Heart right ventricle (tissue), 16 donors: ENCODE measurements around the gene SHROOM1. TPM values are rescaled to one million over a fixed set of nuclear protein-coding genes. Genes with fewer than 3 reads are reported as not detected.

ENCODE experiments used
- ATAC-seq, 8 donors: fragments of 200-7000 bp; cut with Tn5 transposase; one replicate each; pipeline ENCODE4 v1.9.1; 2020; ENCODE audit warnings: mild to moderate bottlenecking in 8 of 8, moderate library complexity in 8 of 8, moderate number of reproducible peaks in 1 of 8
- DNase-seq, 2 donors: peaks; one replicate each; pipeline ENCODE4 v3.0.0-alpha.2; 2020
- H3K27ac ChIP-seq, 10 donors: fragments of 200-600 bp; sonication (generic) in 2 of 10; one replicate each; pipeline versions ENCODE4 v1.5.0 to v1.8.0; 2020 to 2022; ENCODE audit warnings: mild to moderate bottlenecking in 3 of 10
- H3K27me3 ChIP-seq, 7 donors: fragments of 200-600 bp; one replicate each; pipeline ENCODE4 v1.8.0; 2021 to 2022; ENCODE audit warnings: mild to moderate bottlenecking in 2 of 7
- H3K36me3 ChIP-seq, 9 donors: fragments of 200-600 bp; sonication (generic) in 1 of 9; one replicate each; pipeline versions ENCODE4 v1.5.0 to v1.8.0; 2020 to 2022; ENCODE audit warnings: mild to moderate bottlenecking in 2 of 9
- H3K4me1 ChIP-seq, 9 donors: fragments of 200-600 bp; sonication (generic) in 1 of 9; one replicate each; pipeline versions ENCODE4 v1.5.0 to v1.8.0; 2020 to 2022; ENCODE audit warnings: mild to moderate bottlenecking in 4 of 9
- H3K4me3 ChIP-seq, 10 donors: fragments of 200-600 bp; sonication (generic) in 2 of 10; one replicate each; pipeline versions ENCODE4 v1.5.0 to v1.8.0; 2020 to 2022; ENCODE audit warnings: mild to moderate bottlenecking in 7 of 10, moderate library complexity in 2 of 10
- H3K9me3 ChIP-seq, 11 donors: fragments of 200-600 bp in 10 of 11; sonication (generic) in 2 of 11; one replicate each; pipeline versions ENCODE4 v1.5.0 to v1.8.0; 2013 to 2022; ENCODE audit warnings: mild to moderate bottlenecking in 2 of 11, control low read depth in 1 of 11, moderate library complexity in 1 of 11
- CTCF ChIP-seq, 9 donors: fragments of 200-600 bp; sonication (generic) in 2 of 9; IDR thresholded peaks; one replicate each; pipeline versions ENCODE4 v1.5.0 to v1.8.0; 2021 to 2022; ENCODE audit warnings: antibody characterized with exemption in 9 of 9, mild to moderate bottlenecking in 5 of 9, moderate library complexity in 1 of 9
- WGBS, 2 donors: extraction: QIAGEN DNeasy Blood & Tissue Kit; methylation state at CpG; one replicate each; pipeline ENCODE4 v1.1.7; 2013; ENCODE audit warnings: inconsistent platforms in 1 of 2; 5-methylcytosine and 5-hydroxymethylcytosine counted together
- intact Hi-C, 10 donors: fragments of 100-400 bp; cut with DNase I; formaldehyde crosslinking; loops; one replicate each; pipeline versions ENCODE4 v1.11.1 to v1.14.2; 2022
- long read RNA-seq, 3 donors: library from polyadenylated mRNA; unstranded; transcript quantifications; one replicate each; pipeline ENCODE4 v2.0.0, GENCODE V29; 2020 to 2021
- polyA plus RNA-seq, 2 donors: library from polyadenylated mRNA; stranded (reverse); fragments of 200-250 nt; gene quantifications; one replicate each; pipeline ENCODE4 v1.2.3, GENCODE V29; 2013
- total RNA-seq, 10 donors: library from RNA; stranded (reverse); fragmentation: NEBNext Ultra II Directional in 3 of 10; extraction: Animal tissue kit (Norgen Biotek cat#: 25700) in 3 of 10; gene quantifications; one replicate each; pipeline versions ENCODE4 v1.2.1 to v1.2.4, GENCODE V29; 2021 to 2023
- donor health status: Arrhythmogenic right ventricular cardiomyopathy.
- donor health status: ischemic (EF 13 %, LVEDD 7.1; RV severe dilation, severe dysfunction).
- donor health status: healthy with polysubstance abuse.
- donor health status: DM: no; HTN: yes; CAD: no.
- donor health status: DM: no; HTN: no; CAD: no.
- donor health status: ischemic (EF 25% LVEDD 6.9; RV normal size, moderate dysfunction).
- donor health status: ischemic (EF 25% LVEDD 5.7; RV mildly dilated, moderate dysfunction).
- donor health status: healthy.
- donor health status: DM: yes; HTN: yes; CAD: no.
- donor health status: Ischemic cardiomyopathy.
- donor health status: ischemic (EF 35%, LVEDD 5.7; RV mildly dilated, moderate dysfunction).
- donor health status: nonischemic (EF 11% LVEDD 7.7; RV severe dilation, severe dysfunction).
- donor health status: DM: yes; HTN: yes; CAD: no.
- donor health status: PGD.
- donor health status: ischemic (EF 29% LVEDD 5.4; RV normal size, mild dysfunction).
- donor health status: nonischemic (EF 23%, LVEDD 6.1; RV moderate dilation, normal function).

Gene SHROOM1
- 1 to 10 TPM; 3.2 to 6.4 (median 4.1) TPM for total RNA-seq
- polyA plus RNA-seq, result 10 to 100 TPM in 1 of 2 donors, 1 to 10 TPM in 1; 3.5 to 10.8 TPM
- long read RNA-seq, donor 1, partial matches to known transcripts, result 5 of 8 reads
- long read RNA-seq, donor 1, other reads (novel, unspliced or antisense), result 3 of 8 reads
- long read RNA-seq, donor 2, partial matches to known transcripts, result 8 of 13 reads
- long read RNA-seq, donor 2, other reads (novel, unspliced or antisense), result 4 of 13 reads
- long read RNA-seq, donor 3, partial matches to known transcripts, result 9 of 10 reads
- long read RNA-seq, donor 3, other reads (novel, unspliced or antisense), result 1 of 10 reads

- intact Hi-C loops, result loop anchor here in 9 of 10 donors (1.0 to 10.0 kb wide), 6 partner anchors 36 to 214 kb away; partner anchors contain the start of genes GDF9 (in 8 of the 9) and UQCRQ (in 8 of the 9)
These were observed at the start of gene SHROOM1 for GRCh38 chr5:132830436-132831094. SHROOM1 (minus strand) TSS chr5:132830647; CDS start chr5:132826140, 4,507 bp downstream.

GRCh38 chr5:132877938-132878337, 47.5 kb upstream of the SHROOM1 start:
- peaks cover 0 to 37% (median 9%) of the 10 kb centered on the region in 9 donors for H3K4me1 ChIP-seq
- peak overlapping the region in 7 of 10 donors; percentile 6 to 70 (median 41) for H3K27ac ChIP-seq
- H3K4me3 ChIP-seq, result no peak overlapping the region
- intact Hi-C loops, result no loop called here
- H3K27me3 ChIP-seq, result no peaks in the 10 kb centered on the region
- WGBS, 2 donors, result 44 to 50% methylated on average over 3 of the region's 3 CpGs
- peak in 7 of 8 donors; percentile 74 to 91 (median 86) for ATAC-seq
- no peaks in the 10 kb centered on the region for H3K9me3 ChIP-seq
- DNase-seq, result peak; percentile 23 to 53
- H3K36me3 ChIP-seq, result peaks cover 0 to 98% (median 44%) of the 10 kb centered on the region in 9 donors
- no peak for TF ChIP-seq CTCF (IDR thresholded peaks at IDR 0.05)

More at GRCh38 chr5:132830436-132831094, at the start of gene SHROOM1:
- 5 to 6% methylated on average over 73 to 78 of the region's 78 CpGs for WGBS, 2 donors
- Histone ChIP-seq H3K36me3 (no peaks in the 10 kb centered on the region), H3K9me3 (no peaks in the 10 kb centered on the region), H3K4me3 (peak within 1 kb of the TSS; percentile 46 to 89 (median 77)), H3K27ac (peak within 1 kb of the TSS; percentile 55 to 92 (median 86)), H3K4me1 (peaks cover 6 to 33% (median 19%) of the 10 kb centered on the region in 9 donors), H3K27me3 (peaks cover 0 to 57% (median 0%) of the 10 kb centered on the region in 7 donors)
- TF ChIP-seq CTCF (IDR thresholded peaks at IDR 0.05), result no peak
- DNase-seq (peak; percentile 66 to 71), ATAC-seq (peak; percentile 77 to 89 (median 84))

- Histone ChIP-seq H3K27ac (peak overlapping the region in 7 of 10 donors; percentile 6 to 70 (median 41)), H3K4me3 (no peak overlapping the region), H3K36me3 (peaks cover 0 to 97% (median 40%) of the 10 kb centered on the region in 9 donors), H3K9me3 (no peaks in the 10 kb centered on the region), H3K4me1 (peaks cover 0 to 42% (median 14%) of the 10 kb centered on the region in 9 donors), H3K27me3 (no peaks in the 10 kb centered on the region)
- intact Hi-C loops, result no loop called here
- ATAC-seq (peak in 4 of 8 donors; percentile 45 to 60 (median 58)), DNase-seq (no peak)
- TF ChIP-seq CTCF (IDR thresholded peaks at IDR 0.05), result no peak
- 59 to 69% methylated on average over 2 of the region's 2 CpGs for WGBS, 2 donors
These were observed 47.0 kb upstream of the SHROOM1 start for GRCh38 chr5:132877466-132877865.

GRCh38 chr5:132876020-132876759, 45.7 kb upstream of the SHROOM1 start:
- no peak overlapping the region for H3K4me3 ChIP-seq
- no peak for DNase-seq
- ATAC-seq, result no peak
- peak overlapping the region in 6 of 10 donors; percentile 13 to 70 (median 34) for H3K27ac ChIP-seq
- H3K27me3 ChIP-seq, result no peaks in the 10 kb centered on the region
- H3K4me1 ChIP-seq, result peaks cover 0 to 54% (median 21%) of the 10 kb centered on the region in 9 donors
- WGBS, 2 donors, result 92 to 95% methylated on average over 1 of the region's 1 CpG
- intact Hi-C loops, result no loop called here
- TF ChIP-seq CTCF (IDR thresholded peaks at IDR 0.05), result no peak
- H3K36me3 ChIP-seq, result peaks cover 0 to 97% (median 29%) of the 10 kb centered on the region in 9 donors
- no peaks in the 10 kb centered on the region for H3K9me3 ChIP-seq
